BLaER1 treated with 17β-estradiol and CSF1 and Interleukin-3, amounts not matched to agents 10 nM and 100 nM (cell line): ENCODE data around the gene NOS3.

Source experiments
- H3K27ac ChIP-seq, 11 experiments: shearing (Covaris generic); formaldehyde crosslinking; 2 replicates each; pipeline ENCODE4 v1.8.1; 2022
- H3K27me3 ChIP-seq, 11 experiments: shearing (Covaris generic); formaldehyde crosslinking; 2 replicates each; pipeline ENCODE4 v1.8.1; 2022
- H3K36me3 ChIP-seq, 11 experiments: shearing (Covaris generic); formaldehyde crosslinking; 2 replicates each; pipeline ENCODE4 v1.8.1; 2022
- H3K4me1 ChIP-seq, 10 experiments: shearing (Covaris generic); formaldehyde crosslinking; 2 replicates each; pipeline ENCODE4 v1.8.1; 2022
- H3K4me2 ChIP-seq, 11 experiments: shearing (Covaris generic); formaldehyde crosslinking; 2 replicates each; pipeline ENCODE4 v1.8.1; 2022
- H3K4me3 ChIP-seq, 10 experiments: shearing (Covaris generic); formaldehyde crosslinking; 2 replicates each; pipeline ENCODE4 v1.8.1; 2022
- H3K9ac ChIP-seq, 11 experiments: shearing (Covaris generic); formaldehyde crosslinking; 2 replicates each; pipeline ENCODE4 v1.8.1; 2022
- H3K9me3 ChIP-seq, 11 experiments: shearing (Covaris generic); formaldehyde crosslinking; replicated peaks in 1 of 11; 2 replicates each; pipeline ENCODE4 v1.8.1; 2022
- H4K20me1 ChIP-seq, 11 experiments: shearing (Covaris generic); formaldehyde crosslinking; 2 replicates each; pipeline ENCODE4 v1.8.1; 2022
- Cebpa-rat ChIP-seq, 11 experiments: shearing (Covaris generic); IDR thresholded peaks; 2 replicates each; pipeline ENCODE4 v1.8.1; 2022

NOS3 gene

DNA sequence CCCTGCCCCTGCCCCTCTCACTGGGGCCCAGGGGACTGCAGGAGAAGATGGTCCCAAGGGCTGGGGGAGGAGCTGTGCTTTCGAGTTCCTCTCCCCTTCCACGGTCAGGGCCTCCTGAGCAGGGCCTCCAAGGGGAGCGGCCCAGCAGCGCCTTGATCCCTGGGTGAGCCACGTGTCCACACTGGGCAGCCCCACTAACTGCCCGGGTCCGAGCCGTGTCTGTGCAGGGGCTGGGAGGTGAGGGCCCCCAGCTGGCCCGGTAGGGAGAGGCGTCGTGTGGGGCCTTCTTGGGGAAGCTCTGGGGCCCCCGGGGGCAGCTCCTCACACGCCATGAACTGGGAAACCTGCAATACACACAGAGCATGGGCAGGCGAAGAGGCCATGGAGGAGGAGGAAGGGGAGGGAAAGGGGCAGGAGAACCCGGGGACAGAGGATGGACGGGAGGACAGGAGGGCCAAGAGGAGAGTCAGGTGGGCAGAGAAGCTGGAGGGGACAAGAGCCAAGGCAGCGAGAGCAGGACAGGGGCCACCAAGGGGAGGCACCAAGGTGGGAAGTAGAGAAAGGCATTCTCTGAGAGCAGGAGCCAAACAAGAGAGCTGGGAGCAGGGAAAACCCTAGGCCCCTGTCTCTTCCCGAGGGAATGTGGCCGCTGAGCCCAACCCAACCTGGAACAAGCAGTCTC is 45.5 kb upstream of the NOS3 start:
- Histone ChIP-seq H3K27me3 (no peaks in the 10 kb centered on the region), H3K27ac (no peak overlapping the region), H3K9ac (peak overlapping the region in 4 of 11 experiments; percentile 0 to 56 (median 19); a peak in 5 of 22 replicates), H3K4me1 (peaks cover 57 to 74% (median 67%) of the 10 kb centered on the region in 10 experiments), H3K36me3 (no peaks in the 10 kb centered on the region), H3K4me2 (peak overlapping the region; percentile 61 to 89 (median 79)), H3K4me3 (no peak overlapping the region), H3K9me3 (no peaks in the 10 kb centered on the region), H4K20me1 (peaks cover 0 to 24% (median 0%) of the 10 kb centered on the region in 11 experiments; a peak in 6 of 22 replicates)
- TF ChIP-seq Cebpa-rat (IDR thresholded peaks at IDR 0.05): no peak

- no peaks in the 10 kb centered on the region for H3K9me3 ChIP-seq
Measured at GRCh38 chr7:150945853-150946420, 44.9 kb upstream of the NOS3 start.

GRCh38 chr7:150946421-150947240 is 44.2 kb upstream of the NOS3 start:
- no peaks in the 10 kb centered on the region; a peak in 1 of 22 replicates for H3K36me3 ChIP-seq
- peaks cover 0 to 24% (median 0%) of the 10 kb centered on the region in 11 experiments; a peak in 6 of 22 replicates for H4K20me1 ChIP-seq
- H3K9me3 ChIP-seq: no peaks in the 10 kb centered on the region
- H3K9ac ChIP-seq: no peak overlapping the region
- TF ChIP-seq Cebpa-rat (IDR thresholded peaks at IDR 0.05): no peak
- H3K27me3 ChIP-seq: no peaks in the 10 kb centered on the region
- H3K27ac ChIP-seq: no peak overlapping the region
- H3K4me1 ChIP-seq: peaks cover 59 to 69% (median 66%) of the 10 kb centered on the region in 10 experiments
- no peak overlapping the region for H3K4me3 ChIP-seq
- H3K4me2 ChIP-seq: peak overlapping the region in 9 of 11 experiments; percentile 61 to 89 (median 81); a peak in 14 of 22 replicates

More at GRCh38 chr7:150945853-150946420, 44.9 kb upstream of the NOS3 start:
- peak overlapping the region; percentile 61 to 89 (median 79) for H3K4me2 ChIP-seq
- peaks cover 63 to 75% (median 72%) of the 10 kb centered on the region in 10 experiments for H3K4me1 ChIP-seq
- TF ChIP-seq Cebpa-rat (IDR thresholded peaks at IDR 0.05): no peak
- H3K36me3 ChIP-seq: no peaks in the 10 kb centered on the region
- no peak overlapping the region for H3K27ac ChIP-seq
- H3K27me3 ChIP-seq: no peaks in the 10 kb centered on the region
- H4K20me1 ChIP-seq: peaks cover 0 to 24% (median 0%) of the 10 kb centered on the region in 11 experiments; a peak in 6 of 22 replicates
- H3K9ac ChIP-seq: peak overlapping the region in 2 of 11 experiments; percentile 0 to 56; a peak in 2 of 22 replicates
- H3K4me3 ChIP-seq: no peak overlapping the region

- Histone ChIP-seq H3K4me2 (no peak overlapping the region), H3K9me3 (no peaks in the 10 kb centered on the region), H3K27ac (no peak overlapping the region), H3K4me1 (peaks cover 53 to 62% (median 60%) of the 10 kb centered on the region in 10 experiments), H3K36me3 (no peaks in the 10 kb centered on the region; a peak in 1 of 22 replicates), H3K27me3 (no peaks in the 10 kb centered on the region), H3K9ac (no peak overlapping the region), H4K20me1 (peaks cover 0 to 24% (median 0%) of the 10 kb centered on the region in 11 experiments; a peak in 6 of 22 replicates), H3K4me3 (no peak overlapping the region)
- no peak for TF ChIP-seq Cebpa-rat (IDR thresholded peaks at IDR 0.05)
Measured at GRCh38 chr7:150947241-150947745, 43.5 kb upstream of the NOS3 start.

DNA sequence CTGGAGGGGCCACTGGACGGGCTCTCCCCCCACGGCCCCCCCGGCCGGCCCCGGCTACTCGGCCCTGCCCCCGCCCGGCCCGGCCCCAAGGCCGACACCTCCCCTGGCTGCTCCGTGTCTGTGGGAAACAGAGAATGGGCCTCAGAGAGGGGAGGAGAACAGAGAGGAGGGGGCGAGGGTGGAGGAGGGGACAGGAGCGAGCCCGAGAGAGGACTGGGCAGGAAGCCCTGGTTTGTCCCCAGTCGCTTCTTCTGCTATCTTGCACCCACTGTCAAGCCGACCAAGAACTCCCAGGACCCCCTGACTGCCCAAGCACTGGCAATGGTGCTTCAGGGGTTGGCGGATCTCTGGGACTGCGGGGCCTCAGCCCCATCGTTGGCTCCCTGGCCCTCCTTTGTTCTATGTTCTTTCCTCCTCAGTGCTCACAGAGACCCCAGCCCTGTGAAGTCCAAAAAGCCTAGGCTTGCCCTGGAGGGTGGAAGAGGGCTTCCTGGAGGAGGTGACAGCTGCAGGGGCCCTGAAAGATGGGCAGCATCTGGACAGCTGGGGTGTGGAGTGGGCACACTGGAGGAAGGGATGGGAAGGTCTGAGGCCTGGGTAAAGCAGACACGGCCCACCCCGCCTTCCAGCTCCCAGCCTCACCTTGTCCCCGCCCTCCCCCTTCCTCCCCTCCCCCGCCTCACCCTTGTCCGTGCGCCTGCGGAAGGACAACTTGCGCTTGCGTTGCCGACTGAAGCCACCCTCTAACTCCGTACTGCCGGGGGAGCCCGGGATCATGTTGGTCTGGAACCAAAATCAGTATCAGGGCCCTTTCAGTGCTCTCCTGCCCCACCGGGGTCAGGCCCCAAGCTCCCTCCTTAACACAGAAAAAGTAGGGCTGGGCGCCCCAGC is 42.8 kb upstream of the NOS3 start:
- no peak for TF ChIP-seq Cebpa-rat (IDR thresholded peaks at IDR 0.05)
- Histone ChIP-seq H3K27me3 (no peaks in the 10 kb centered on the region), H3K4me2 (no peak overlapping the region), H4K20me1 (peaks cover 0 to 24% (median 0%) of the 10 kb centered on the region in 11 experiments; a peak in 6 of 22 replicates), H3K9me3 (no peaks in the 10 kb centered on the region), H3K9ac (no peak overlapping the region), H3K4me1 (peaks cover 46 to 55% (median 53%) of the 10 kb centered on the region in 10 experiments), H3K36me3 (no peaks in the 10 kb centered on the region; a peak in 1 of 22 replicates), H3K27ac (no peak overlapping the region), H3K4me3 (no peak overlapping the region)

DNA sequence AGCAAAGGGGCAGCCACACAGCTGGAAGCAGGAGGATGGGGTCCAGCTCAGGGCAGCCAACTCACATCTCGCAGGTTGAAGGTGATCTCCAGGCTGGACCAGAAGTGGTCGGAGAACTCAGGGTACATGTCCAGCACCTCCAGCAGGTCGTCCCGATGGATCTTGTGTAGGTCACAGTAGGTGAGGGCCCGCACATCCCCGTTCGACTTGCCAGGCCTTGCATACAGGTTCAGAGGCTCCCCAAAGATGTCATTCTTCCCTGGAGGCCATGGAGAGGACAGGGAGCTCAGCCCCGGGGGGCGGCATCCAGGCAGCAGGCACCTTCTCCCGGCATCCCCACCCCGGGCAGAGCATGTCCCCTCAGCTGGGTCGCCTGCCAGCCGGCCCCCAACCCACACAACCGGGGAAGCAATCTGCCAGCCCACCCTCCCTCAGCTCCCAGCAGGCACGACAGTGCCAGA is 42.0 kb upstream of the NOS3 start:
- Histone ChIP-seq H3K36me3 (no peaks in the 10 kb centered on the region; a peak in 1 of 22 replicates), H3K4me3 (no peak overlapping the region), H3K9ac (no peak overlapping the region), H4K20me1 (peaks cover 0 to 32% (median 0%) of the 10 kb centered on the region in 11 experiments; a peak in 5 of 22 replicates), H3K4me2 (0 out of 22 replicates have a peak overlapping the region, but pooled peaks of 1 of the 11 experiments have one; percentile 83), H3K9me3 (no peaks in the 10 kb centered on the region), H3K4me1 (peaks cover 37 to 49% (median 46%) of the 10 kb centered on the region in 10 experiments), H3K27ac (no peak overlapping the region), H3K27me3 (no peaks in the 10 kb centered on the region)
- no peak for TF ChIP-seq Cebpa-rat (IDR thresholded peaks at IDR 0.05)

DNA sequence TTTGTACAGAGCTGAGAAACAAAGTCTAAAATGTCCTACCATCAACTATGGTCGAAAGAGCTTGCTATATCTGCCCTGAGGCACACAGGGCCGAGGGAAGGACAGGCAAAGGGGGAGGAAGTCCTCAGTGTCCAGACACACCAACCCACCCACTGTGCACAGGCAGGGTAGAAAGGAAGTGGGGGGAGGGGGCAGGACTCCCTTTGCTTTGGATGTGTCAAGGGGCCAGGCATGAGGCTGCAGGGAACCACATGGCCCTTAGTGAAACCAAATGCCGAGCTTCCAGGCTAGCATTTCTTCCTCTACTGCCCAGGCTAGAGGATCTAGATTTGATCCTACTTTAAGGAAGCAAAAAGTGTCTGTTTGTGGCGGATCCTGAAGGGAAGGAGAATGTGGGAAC is 41.3 kb upstream of the NOS3 start:
- Histone ChIP-seq H3K9ac (peak overlapping the region in 3 of 11 experiments; percentile 13 to 37 (median 37); a peak in 2 of 22 replicates), H3K4me3 (no peak overlapping the region), H3K9me3 (no peaks in the 10 kb centered on the region), H3K4me1 (peaks cover 30 to 42% (median 38%) of the 10 kb centered on the region in 10 experiments), H4K20me1 (peaks cover 0 to 31% (median 2%) of the 10 kb centered on the region in 11 experiments; a peak in 7 of 22 replicates), H3K27ac (0 out of 22 replicates have a peak overlapping the region, but pooled peaks of 1 of the 11 experiments have one; percentile 33), H3K36me3 (no peaks in the 10 kb centered on the region; a peak in 1 of 22 replicates), H3K4me2 (peak overlapping the region; percentile 39 to 86 (median 66)), H3K27me3 (0 out of 22 replicates have a peak, but pooled peaks cover 0 to under 1% (median 0%) of the 10 kb centered on the region in 11 experiments)
- no peak for TF ChIP-seq Cebpa-rat (IDR thresholded peaks at IDR 0.05)
